Astrocyte of the spinal cord (primary cell): ENCODE data around the gene PLEKHA6.
"Not testable (repeated sequence)": the region's sequence is repeated elsewhere in the genome, so short reads cannot be mapped to it uniquely, and the experiment has no call there.

Experiments
- DNase-seq: peaks from one replicate; pipeline ENCODE4 v3.0.0; 2011; ENCODE audit warnings: low read depth, low spot score
- H3K4me3 ChIP-seq: 2 replicates; pipeline ENCODE4 v1.5.1; 2011; ENCODE audit warnings: low read depth, mild to moderate bottlenecking, low read length, moderate library complexity
- in situ Hi-C: cut with HindIII; loops from 2 replicates; pipeline ENCODE4 v1.10.0; 2017; ENCODE audit warnings: low sequenced_read_pairs
- TF ChIP-seq, protein P1 (sequence below): IDR thresholded peaks from 2 replicates; pipeline ENCODE4 v1.5.1; 2012; ENCODE audit warnings: low read depth, mild to moderate bottlenecking, low read length, inconsistent platforms

Gene PLEKHA6

DNA sequence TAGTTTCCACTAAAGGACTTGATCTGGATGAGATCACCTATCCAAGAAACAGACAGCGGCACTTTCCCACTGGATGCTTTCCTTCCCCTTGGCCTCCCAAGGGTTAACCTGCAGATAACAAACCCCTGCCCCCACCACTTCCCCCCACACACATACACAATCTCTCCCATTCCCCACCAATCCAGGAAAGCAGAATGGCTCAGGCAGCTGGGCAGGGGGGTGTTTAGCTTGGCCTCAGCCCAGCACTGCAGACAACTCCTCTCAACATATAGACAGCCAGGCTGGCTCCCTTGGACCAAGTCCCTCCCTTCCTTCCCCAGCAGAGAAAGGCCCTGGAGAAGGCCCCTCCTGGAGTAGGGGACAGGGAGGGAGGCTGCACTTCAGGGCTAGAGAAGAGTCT, 24.6 kb downstream of the PLEKHA6 start:
- H3K4me3 ChIP-seq = no peak overlapping the region
- in situ Hi-C loops = no loop called here
- TF ChIP-seq, protein P1, sequence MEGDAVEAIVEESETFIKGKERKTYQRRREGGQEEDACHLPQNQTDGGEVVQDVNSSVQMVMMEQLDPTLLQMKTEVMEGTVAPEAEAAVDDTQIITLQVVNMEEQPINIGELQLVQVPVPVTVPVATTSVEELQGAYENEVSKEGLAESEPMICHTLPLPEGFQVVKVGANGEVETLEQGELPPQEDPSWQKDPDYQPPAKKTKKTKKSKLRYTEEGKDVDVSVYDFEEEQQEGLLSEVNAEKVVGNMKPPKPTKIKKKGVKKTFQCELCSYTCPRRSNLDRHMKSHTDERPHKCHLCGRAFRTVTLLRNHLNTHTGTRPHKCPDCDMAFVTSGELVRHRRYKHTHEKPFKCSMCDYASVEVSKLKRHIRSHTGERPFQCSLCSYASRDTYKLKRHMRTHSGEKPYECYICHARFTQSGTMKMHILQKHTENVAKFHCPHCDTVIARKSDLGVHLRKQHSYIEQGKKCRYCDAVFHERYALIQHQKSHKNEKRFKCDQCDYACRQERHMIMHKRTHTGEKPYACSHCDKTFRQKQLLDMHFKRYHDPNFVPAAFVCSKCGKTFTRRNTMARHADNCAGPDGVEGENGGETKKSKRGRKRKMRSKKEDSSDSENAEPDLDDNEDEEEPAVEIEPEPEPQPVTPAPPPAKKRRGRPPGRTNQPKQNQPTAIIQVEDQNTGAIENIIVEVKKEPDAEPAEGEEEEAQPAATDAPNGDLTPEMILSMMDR = no peak
- DNase-seq = peak; percentile 16

DNA sequence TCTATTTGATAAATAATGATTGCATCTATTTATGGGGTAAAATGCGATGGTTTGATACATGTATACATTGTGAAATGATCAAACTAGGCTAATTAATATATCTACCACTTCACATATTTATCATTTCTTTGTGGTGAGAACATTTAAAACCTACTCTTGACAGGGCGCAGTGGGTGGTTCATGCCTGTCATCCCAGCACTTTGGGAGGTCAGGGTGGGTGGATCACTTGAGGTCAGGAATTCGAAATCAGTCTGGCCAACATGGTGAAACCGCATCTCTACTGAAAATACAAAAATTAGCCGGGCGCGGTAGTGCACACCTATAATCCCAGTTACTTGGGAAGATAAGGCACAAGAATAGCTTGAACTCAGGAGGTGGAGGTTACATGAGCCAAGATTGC, 25.3 kb downstream of the PLEKHA6 start:
- no peak overlapping the region for H3K4me3 ChIP-seq
- TF ChIP-seq, protein P1 = no peak
- in situ Hi-C loops = no loop called here
- no peak for DNase-seq

DNA sequence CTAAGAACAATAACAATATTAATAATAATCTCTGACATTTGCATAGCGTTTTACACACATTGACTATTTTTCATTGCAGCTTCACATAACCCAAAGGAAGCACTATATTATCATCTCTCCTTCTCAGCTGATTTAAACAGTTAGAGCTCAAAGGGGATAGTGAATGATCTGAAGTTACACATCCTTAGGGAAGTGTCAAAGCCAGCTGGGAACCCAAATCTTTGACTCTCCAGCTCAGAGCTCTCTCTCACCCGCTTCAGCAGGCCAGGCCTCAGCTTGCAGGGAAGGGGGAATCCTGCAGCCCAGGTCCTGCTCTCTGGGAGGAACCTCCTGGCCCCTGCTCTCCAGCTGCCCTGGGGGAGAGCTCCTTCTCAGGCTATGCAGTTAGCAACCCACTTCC, 26.3 kb downstream of the PLEKHA6 start:
- H3K4me3 ChIP-seq = no peak overlapping the region
- DNase-seq = no peak
- TF ChIP-seq, protein P1 = no peak
- in situ Hi-C loops = no loop called here

DNA sequence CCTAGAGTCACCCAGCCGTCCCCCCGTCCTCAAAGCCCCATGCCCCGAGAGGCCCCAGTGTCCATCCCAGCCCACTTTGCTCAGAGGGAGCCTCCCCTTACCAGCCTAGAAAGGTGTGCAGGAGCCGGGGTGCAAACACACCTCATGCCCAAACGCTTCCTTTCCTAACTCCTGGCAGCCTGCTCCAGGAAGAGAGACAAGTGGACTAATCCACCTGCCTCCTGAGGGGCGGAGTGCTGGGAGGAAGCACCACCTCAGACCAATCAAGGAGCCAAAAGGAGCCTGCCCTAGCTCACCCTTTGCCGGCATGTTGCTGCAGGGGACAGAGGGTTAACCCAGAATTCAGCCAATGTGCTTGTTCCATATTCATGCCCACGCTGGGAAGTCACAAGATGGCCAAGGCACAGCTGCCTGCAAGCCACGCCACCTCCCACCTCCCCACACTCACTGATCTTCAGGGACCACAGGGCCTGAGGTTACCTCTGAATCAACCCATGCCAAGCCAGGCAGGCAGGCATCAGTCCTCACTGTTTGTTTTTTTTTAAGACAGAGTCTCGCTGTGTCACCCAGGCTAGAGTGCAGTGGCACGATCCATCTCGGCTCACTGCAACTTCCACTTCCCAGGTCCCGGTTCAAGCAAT, 27.8 kb downstream of the PLEKHA6 start:
- TF ChIP-seq, protein P1 = no peak

DNA sequence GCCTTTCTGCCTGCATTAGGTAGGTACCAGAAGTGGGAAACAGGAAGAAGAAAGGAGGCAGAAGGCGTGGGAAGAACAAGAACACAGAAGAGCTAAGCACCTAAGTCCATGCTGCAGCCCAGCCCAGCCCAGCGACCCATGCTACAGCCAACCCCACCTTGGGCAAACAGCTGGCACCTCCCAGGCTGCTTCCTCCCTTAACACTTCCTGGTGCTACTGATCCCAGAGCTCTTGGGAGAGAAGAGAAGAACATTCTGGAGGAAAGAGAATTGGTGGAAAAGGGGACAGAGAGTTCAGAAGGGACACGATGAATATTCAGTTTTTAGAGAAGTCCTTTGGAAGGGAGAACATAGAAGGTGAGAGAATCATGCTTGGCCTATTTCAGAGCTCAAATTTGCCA, 28.5 kb downstream of the PLEKHA6 start:
- TF ChIP-seq, protein P1 = no peak
- H3K4me3 ChIP-seq = no peak overlapping the region
- DNase-seq = no peak
- in situ Hi-C loops = no loop called here

More for the DNA sequence above, 27.8 kb downstream of the PLEKHA6 start:
- H3K4me3 ChIP-seq = no peak overlapping the region
- DNase-seq = no peak
- in situ Hi-C loops = no loop called here

DNA sequence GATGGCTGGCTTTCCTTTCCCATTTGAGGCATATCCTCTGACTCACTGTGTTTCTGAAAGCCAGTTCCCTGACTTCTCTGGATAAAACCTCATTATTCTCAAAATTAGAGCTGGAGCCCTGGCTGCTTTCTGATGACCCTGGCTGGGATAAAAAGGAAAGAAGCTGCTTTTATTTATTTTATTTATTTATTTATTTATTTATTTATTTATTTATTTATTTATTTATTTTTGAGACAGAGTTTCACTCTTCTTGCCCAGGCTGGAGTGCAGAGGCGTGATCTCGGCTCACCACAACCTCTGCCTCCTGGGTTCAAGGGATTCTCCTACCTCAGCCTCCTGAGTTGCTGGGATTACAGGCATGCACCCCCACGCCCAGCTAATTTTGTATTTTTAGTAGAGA, 31.9 kb downstream of the PLEKHA6 start:
- in situ Hi-C loops = not testable (repeated sequence)

DNA sequence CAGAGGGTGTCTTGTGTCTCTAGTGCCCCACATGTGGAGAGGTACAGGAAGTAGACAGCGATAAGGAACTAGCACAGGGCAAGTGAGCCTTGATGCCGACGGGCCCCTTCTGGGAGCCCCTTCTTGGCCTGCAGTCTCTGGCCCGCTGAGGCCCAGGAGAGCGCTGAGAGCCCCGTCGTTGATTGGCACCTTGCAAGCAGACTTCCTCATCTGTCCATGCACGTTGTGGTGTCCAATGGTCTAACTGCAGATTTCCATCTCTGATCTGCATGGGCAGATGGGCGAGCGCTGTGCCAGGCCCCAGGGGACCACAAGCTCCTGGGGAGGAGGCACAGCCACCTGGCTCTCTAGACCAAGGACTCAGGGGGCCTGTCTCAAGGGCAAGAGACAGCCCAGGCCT, 32.4 kb downstream of the PLEKHA6 start:
- H3K4me3 ChIP-seq = no peak overlapping the region
- DNase-seq = no peak
- in situ Hi-C loops = no loop called here
- TF ChIP-seq, protein P1 = no peak

More for the DNA sequence above, 31.9 kb downstream of the PLEKHA6 start:
- H3K4me3 ChIP-seq, DNase-seq: not testable (repeated sequence)
